ENCODE results near the gene IL36B. TPM values are rescaled to one million over a fixed set of nuclear protein-coding genes. Genes with fewer than 3 reads are reported as not detected.
"Not testable (repeated sequence)": the region's sequence is repeated elsewhere in the genome, so short reads cannot be mapped to it uniquely, and the experiment has no call there.

The IL36B gene
- not detected for polyA plus RNA-seq (ENCODE audit: insufficient read length in 10 of 10)
- long read RNA-seq, donor 1, result 0 reads
- long read RNA-seq, donor 2, result 0 reads
- long read RNA-seq, donor 3, result 0 reads
- long read RNA-seq, donor 4, result 0 reads
- long read RNA-seq, donor 5, result 0 reads
- long read RNA-seq, donor 6, result 0 reads
- long read RNA-seq, donor 7, result 0 reads
- long read RNA-seq, donor 8, result 0 reads
- long read RNA-seq, donor 9, result 0 reads

DNA sequence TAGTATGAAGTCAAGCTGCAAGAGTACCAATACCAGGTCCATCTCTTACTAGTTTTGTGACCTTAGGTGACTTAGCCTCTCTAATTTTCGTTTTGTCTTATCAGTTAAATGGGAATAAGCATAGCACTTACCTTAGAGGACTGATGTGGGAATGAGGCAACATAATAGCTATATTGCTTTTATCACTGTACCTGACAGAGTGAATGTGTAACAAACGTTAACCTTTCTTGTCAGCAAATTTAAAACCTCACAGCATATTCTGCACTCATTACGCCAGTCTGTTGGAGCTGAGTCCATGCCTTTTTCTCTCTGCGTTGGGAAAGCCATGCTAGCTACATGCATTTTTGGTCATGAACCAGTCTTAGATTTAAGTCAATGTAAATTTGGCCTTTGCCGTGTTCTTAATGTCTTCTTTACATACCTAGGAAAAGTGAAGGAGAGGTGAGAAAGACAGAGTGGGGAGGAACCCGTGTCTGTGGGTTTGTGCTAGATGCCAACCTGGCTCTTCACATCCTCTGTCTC lies at the start of gene IL36B:
Gene IL36B, minus strand, starts transcription at position 472 of the 522 bp plus-strand sequence.
- no peak for DNase-seq

GRCh38 chr2:113102133-113102532 lies 49.5 kb upstream of the IL36B start:
- no peak for DNase-seq

- DNase-seq, result no peak
Measured at GRCh38 chr2:113098532-113098931, 45.9 kb upstream of the IL36B start.

- DNase-seq, result no peak
Measured at GRCh38 chr2:113098041-113098440, 45.4 kb upstream of the IL36B start.

GRCh38 chr2:113096842-113097618 lies 44.4 kb upstream of the IL36B start:
- not testable (repeated sequence) for DNase-seq

DNA sequence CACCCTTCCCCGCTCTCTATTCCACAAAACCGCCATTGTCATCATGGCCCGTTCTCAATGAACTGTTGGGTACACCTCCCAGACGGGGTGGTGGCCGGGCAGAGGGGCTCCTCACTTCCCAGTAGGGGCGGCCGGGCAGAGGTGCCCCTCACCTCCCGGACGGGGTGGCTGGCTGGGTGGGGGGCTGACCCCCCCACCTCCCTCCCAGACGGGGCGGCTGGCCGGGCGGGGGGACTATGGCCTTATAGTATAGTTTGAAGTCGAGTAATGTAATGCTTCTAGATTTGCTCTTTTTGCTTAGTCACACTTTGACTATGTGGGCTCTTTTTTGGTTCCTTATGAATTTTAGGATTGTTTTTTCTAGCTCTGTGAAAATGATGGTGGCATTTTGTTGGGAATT lies 43.6 kb upstream of the IL36B start:
- DNase-seq, result not testable (repeated sequence)

GRCh38 chr2:113093613-113093977 lies 40.9 kb upstream of the IL36B start:
- DNase-seq, result no peak

GRCh38 chr2:113092864-113093612 lies 40.4 kb upstream of the IL36B start:
- DNase-seq, result peak in 1 of 3 donors; percentile 42

GRCh38 chr2:113091231-113091896 lies 38.7 kb upstream of the IL36B start:
- no peak for DNase-seq

DNA sequence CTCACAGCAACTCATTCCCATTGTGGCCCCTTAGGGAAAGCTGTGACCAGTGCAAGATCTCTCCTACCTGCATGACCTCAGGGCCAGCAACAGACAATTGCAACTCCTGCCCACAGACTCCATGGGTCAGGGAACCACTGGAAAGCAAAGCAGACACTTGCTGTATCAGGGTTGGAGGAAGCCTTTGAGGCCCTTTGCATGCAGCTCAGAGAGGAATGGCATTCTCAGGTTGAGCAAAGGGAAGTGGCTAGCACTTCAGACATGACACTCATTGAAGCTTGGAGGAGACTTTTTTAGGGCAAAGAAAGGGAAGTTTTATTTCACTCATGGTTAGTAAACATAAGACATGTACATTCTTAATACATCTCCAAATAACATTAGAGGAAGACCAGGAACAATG lies 37.2 kb upstream of the IL36B start:
- DNase-seq, result no peak

GRCh38 chr2:113088213-113088992 lies 35.7 kb upstream of the IL36B start:
- no peak for DNase-seq

DNA sequence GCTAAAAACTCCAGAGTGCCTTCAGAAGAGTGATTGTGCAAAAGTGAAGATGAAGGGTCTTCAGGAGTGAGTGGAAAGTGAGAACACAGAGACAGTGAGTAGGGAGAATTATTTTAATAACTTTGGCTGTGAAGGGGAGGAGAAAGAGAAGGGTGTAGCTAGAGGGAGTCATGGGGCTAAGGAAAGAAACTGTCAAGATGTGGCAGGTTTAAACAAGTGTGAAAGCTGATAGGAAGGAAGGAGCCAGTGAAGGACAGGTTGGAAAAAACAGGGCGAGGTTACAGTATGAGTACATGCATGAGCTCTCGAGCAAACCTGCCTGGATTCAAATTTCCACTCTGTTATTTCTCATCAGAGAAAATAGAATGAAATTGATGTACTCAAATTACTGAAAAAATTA lies 32.9 kb upstream of the IL36B start:
- no peak for DNase-seq

DNA sequence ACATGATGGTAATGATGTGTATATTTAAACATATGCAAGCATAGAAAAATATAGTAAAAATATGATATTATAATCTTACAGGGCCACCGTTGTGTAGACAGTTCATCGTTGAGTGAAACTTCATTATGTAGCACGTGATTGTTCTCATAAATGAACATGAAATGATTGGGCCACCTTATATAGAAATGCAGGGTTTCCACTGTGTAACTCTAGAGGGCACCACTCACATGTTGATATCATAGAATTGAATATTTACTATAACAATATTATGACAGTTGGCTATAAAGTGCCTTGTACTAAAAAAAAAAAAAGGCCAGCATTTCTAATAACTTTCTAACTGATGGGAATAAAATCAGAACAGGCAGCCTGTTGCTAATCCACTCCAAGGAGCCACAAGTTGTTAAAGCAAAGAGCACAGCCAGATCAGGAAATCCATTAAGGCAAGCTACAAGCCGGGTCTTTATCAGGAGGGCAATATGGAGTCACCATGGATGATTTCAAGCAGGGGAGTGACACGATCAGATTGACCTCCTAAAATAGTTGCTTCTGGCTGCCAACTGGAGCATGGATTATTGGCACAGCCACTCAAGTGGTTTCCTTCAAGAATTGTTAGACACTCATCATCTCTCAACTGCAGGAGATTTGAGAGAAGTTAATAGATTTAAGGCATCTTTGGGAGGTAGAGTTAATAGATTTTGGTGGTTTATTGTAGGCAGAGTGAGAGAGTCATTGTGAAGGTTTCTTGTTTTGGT lies 31.8 kb upstream of the IL36B start:
- no peak for DNase-seq

DNA sequence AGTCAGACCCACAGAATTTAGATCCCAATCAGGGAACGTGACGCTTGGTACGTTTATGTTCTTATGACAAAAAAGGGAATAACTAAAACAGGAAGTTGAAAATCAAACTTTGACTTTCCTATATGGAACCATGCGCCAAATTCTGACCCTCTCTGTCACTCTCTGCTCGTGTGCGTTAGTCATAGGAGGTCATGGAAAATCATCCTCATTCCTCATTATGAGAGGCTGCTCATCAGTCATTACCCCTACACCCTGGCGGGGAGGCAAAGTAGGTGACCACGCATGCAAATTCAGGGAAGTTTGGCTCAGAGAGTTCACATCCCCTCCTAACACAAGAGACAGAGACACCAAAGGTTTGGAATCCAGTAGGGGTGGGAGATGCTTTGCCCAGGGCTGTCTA lies 30.6 kb upstream of the IL36B start:
- no peak for DNase-seq

DNA sequence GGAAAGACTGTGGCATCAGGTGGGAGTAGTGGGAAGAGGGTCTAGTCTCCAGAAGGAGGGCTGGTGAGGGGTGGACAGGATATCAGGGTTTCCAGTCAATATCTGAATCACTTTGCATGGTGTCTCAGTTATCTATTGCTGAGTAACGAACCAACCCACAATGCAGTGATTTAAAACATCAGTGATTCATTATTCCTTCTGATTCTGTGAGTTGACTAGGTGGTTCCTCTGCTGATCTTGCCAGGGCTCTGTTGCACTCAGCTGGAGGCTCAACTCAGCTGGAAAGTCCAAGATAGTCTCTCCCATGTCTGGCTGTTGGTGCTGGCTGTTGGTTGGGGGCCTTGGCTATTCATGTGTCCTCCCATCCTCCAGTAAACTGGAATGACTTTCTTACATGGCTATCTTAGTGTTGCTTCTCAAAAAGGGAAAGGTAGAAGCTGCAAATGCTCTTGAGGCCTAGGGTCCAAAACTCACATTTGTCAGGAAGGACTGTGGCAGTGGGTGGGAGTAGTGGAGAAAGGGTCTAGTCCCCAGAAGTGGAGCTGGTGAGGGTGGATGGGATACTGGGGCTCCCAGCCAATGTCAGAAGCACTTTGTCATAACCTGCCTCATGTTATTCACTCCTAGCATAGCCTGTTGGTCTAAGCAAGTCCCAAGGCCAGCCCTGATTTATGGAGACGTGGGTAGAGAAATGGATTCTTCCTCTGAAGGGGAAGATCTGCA lies 29.0 kb upstream of the IL36B start:
- no peak for DNase-seq

DNA sequence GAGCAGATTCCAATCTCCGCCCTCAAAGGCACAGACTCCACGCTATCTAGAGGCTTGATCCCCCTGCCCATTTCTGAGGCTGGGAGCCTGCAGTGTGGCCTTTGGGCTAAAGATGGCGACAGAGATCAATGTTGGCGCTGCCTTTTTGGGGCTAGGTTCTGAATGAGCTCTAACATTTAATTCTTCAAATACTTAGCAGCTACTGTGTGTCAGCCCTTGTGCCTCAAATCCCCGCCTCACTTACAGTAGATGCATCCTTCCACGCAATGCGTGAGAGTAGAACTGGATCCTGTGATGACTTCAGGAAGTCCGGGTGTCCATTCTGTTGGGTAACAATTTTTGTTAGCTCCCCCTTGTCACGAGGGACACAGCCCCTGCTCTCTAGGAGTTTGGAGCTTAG lies 27.5 kb upstream of the IL36B start:
- DNase-seq, result peak in 1 of 3 donors; percentile 46

GRCh38 chr2:113079131-113079530 lies 26.5 kb upstream of the IL36B start:
- no peak for DNase-seq

DNA sequence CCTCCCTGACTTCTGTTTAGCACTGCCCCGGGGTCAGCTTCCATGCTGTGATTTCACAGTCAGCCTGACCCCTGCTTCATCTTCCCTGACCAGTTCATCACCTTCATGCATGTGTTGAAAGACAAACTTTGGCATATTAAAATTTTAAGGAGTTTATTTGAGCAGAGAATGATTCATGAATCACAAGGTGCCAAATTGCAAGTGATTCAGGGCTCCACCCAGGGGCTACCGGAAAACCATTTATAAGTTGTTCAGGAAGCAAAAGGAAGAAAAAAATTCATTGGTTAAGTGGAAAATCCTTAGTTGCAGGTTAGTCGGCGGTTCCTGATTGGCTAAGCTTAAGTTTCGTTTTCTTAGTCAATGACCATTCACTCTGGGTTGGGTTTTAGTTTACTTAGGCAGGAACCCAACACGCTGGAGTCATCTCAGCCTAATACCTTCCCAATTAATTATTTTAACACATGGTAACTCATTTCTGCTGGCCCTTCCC lies 25.7 kb upstream of the IL36B start:
- DNase-seq, result no peak

DNA sequence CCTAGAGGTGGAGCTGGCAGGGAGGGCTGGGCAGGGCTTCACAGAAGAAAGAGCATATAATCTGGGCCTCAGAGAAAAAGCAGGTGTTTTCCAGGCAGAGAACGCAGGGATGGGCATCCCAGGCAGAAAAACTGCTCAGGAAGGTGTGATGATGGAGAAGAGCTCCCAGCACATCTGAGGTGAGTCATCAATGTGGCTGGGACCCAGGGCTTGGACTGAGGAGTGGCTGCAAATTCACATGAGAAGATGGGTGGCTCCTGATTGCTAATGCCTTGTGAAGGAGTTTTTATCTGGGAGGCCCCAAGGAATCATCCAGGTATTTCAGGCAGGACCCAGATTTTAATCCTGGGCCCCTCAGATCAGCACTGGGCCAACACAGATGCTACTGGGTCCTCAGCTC lies 25.3 kb upstream of the IL36B start:
- DNase-seq, result no peak

Measured in muscle of back (tissue), 13 donors.